ENCODE measurements around the gene STAMBP. TPM values are rescaled to one million over a fixed set of nuclear protein-coding genes. Genes with fewer than 3 reads are reported as not detected.

Gene STAMBP
- total and polyA plus RNA-seq, 7 donors = 40.7 to 101 (median 62.1) TPM

GRCh38 chr2:73892631-73893329 is 64.0 kb downstream of the STAMBP start, which contains the start of gene ACTG2:
ACTG2 (plus strand) TSS chr2:73893008; CDS start chr2:73901312, 8,304 bp downstream.
- Histone ChIP-seq H3K4me3 (peak within 1 kb of the TSS; percentile 18), H3K27me3 (ENCODE audit: insufficient read depth in 3 of 3, low read length in 2 of 3) (no peaks in the 10 kb centered on the region), H3K9me3 (no peaks in the 10 kb centered on the region), H3K36me3 (ENCODE audit: insufficient read depth in 1 of 2, low read depth in 1 of 2) (no peaks in the 10 kb centered on the region), H3K4me1 (no peaks in the 10 kb centered on the region), H3K27ac (no peak within 1 kb of the TSS)
- WGBS, 3 donors = 70 to 72% (median 71%) methylated on average over 15 of the region's 15 CpGs
- DNase-seq (no peak), ATAC-seq (no peak)
- intact Hi-C loops (cut with DNase I) = no loop called here
- TF ChIP-seq, protein P1, sequence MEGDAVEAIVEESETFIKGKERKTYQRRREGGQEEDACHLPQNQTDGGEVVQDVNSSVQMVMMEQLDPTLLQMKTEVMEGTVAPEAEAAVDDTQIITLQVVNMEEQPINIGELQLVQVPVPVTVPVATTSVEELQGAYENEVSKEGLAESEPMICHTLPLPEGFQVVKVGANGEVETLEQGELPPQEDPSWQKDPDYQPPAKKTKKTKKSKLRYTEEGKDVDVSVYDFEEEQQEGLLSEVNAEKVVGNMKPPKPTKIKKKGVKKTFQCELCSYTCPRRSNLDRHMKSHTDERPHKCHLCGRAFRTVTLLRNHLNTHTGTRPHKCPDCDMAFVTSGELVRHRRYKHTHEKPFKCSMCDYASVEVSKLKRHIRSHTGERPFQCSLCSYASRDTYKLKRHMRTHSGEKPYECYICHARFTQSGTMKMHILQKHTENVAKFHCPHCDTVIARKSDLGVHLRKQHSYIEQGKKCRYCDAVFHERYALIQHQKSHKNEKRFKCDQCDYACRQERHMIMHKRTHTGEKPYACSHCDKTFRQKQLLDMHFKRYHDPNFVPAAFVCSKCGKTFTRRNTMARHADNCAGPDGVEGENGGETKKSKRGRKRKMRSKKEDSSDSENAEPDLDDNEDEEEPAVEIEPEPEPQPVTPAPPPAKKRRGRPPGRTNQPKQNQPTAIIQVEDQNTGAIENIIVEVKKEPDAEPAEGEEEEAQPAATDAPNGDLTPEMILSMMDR (IDR thresholded peaks at IDR 0.05) = no peak

GRCh38 chr2:73893764-73894474 is 65.2 kb downstream of the STAMBP start:
- no peaks in the 10 kb centered on the region for H3K9me3 ChIP-seq
- H3K27me3 ChIP-seq (ENCODE audit: insufficient read depth in 3 of 3, low read length in 2 of 3) = no peaks in the 10 kb centered on the region
- peak overlapping the region; percentile 18 for H3K4me3 ChIP-seq
- H3K4me1 ChIP-seq = no peaks in the 10 kb centered on the region
- WGBS, 3 donors = 90 to 92% (median 91%) methylated on average over 9 of the region's 9 CpGs
- no peak for ATAC-seq
- TF ChIP-seq, protein P1 (IDR thresholded peaks at IDR 0.05) = no peak
- no peak for DNase-seq
- no peak overlapping the region for H3K27ac ChIP-seq
- H3K36me3 ChIP-seq (ENCODE audit: insufficient read depth in 1 of 2, low read depth in 1 of 2) = no peaks in the 10 kb centered on the region
- intact Hi-C loops (cut with DNase I) = no loop called here

DNA sequence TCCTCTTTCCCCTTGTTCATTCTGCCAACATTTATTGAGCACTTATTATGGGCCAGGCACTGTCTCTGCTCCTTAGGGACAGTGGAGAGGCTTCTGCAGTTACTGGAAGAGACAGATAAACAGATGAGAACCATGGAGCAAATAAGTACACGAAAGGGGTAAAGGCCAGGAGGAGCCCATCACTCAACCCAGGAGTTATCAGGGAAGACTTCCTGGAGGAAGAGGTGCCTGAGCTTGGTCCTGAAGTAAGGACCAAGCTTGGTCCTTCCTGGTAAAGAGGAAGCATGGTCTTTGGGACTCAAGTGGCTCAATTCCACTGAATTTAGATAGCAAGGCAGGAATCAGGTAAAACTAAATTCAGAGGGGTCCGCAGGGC is 65.7 kb downstream of the STAMBP start:
- Histone ChIP-seq H3K27me3 (ENCODE audit: insufficient read depth in 3 of 3, low read length in 2 of 3) (no peaks in the 10 kb centered on the region), H3K4me3 (no peak overlapping the region), H3K9me3 (no peaks in the 10 kb centered on the region), H3K27ac (no peak overlapping the region), H3K36me3 (ENCODE audit: insufficient read depth in 1 of 2, low read depth in 1 of 2) (no peaks in the 10 kb centered on the region), H3K4me1 (no peaks in the 10 kb centered on the region)
- TF ChIP-seq, protein P1 (IDR thresholded peaks at IDR 0.05) = no peak
- 93 to 98% (median 93%) methylated on average over 2 of the region's 2 CpGs for WGBS, 3 donors
- no peak for DNase-seq
- intact Hi-C loops (cut with DNase I) = no loop called here
- ATAC-seq = no peak

DNA sequence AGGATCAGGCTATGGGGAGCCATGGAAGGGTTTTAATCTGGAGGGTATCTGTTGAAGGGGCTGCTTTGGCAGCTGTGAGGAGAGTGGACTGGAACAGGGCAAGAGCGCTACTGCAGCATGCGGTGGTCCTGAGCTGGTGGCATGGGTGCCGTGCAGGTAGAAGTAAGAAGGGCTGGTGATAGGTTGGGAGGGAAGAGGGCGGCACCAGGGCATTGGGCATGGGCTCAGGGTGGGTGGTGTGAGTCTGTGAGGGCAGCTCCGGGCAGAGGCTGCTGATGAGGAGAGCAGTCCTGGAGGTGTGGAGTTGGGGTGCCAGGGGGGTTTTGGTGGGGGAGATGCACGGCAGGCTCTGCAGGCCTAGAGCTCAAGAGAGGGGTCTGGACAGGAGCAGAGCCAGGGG is 66.1 kb downstream of the STAMBP start:
- Histone ChIP-seq H3K27ac (no peak overlapping the region), H3K36me3 (ENCODE audit: insufficient read depth in 1 of 2, low read depth in 1 of 2) (no peaks in the 10 kb centered on the region), H3K9me3 (no peaks in the 10 kb centered on the region), H3K4me1 (no peaks in the 10 kb centered on the region), H3K27me3 (ENCODE audit: insufficient read depth in 3 of 3, low read length in 2 of 3) (no peaks in the 10 kb centered on the region), H3K4me3 (no peak overlapping the region)
- ATAC-seq (no peak), DNase-seq (no peak)
- intact Hi-C loops (cut with DNase I) = no loop called here
- TF ChIP-seq, protein P1 (IDR thresholded peaks at IDR 0.05) = no peak
- WGBS, 3 donors = 73 to 84% (median 77%) methylated on average over 6 of the region's 6 CpGs

Data from psoas muscle (tissue), 8 donors.